Astrocyte of the cerebellum (primary cell): Measurements from ENCODE around the gene PARP15.

ENCODE experiments used
- DNase-seq: peaks from one replicate; pipeline ENCODE4 v3.0.0-alpha.2; 2011; ENCODE audit warnings: low read depth
- H3K4me3 ChIP-seq: 2 replicates; pipeline ENCODE4 v1.5.1; 2011; ENCODE audit warnings: mild to moderate bottlenecking, low read depth, low read length, moderate library complexity
- CTCF ChIP-seq: IDR thresholded peaks from 2 replicates; pipeline ENCODE4 v1.5.1; 2012; ENCODE audit warnings: low read length, low read depth, moderate library complexity, mild to moderate bottlenecking; ENCODE audit errors: missing control alignments
- in situ Hi-C: cut with HindIII; loops from 2 replicates; pipeline ENCODE4 v1.10.0; 2017; ENCODE audit warnings: low sequenced_read_pairs

Gene PARP15

DNA sequence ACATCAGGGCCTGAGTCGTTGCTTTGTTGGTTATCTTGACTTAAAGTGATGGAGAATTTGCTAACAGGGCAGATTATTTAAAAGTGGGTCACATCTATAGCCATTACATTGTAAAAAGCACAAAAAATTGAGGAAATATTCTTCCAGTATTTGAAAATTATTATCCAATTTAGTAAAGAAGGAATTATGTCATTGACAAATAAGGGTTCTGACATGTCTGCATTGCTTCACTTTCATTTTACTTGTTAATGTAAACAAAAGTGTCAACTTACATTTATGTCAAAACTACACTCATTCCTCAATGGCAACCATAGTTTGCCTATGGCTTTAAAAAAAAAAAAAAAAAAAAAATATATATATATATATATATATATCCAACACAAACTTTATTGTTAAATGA is 99.8 kb downstream of the PARP15 start:
- no peak for TF ChIP-seq CTCF
- DNase-seq = no peak
- in situ Hi-C loops = no loop called here
- H3K4me3 ChIP-seq = no peak overlapping the region

GRCh38 chr3:122678506-122678905 is 101.1 kb downstream of the PARP15 start:
- no peak for DNase-seq
- in situ Hi-C loops = no loop called here
- no peak for TF ChIP-seq CTCF
- no peak overlapping the region for H3K4me3 ChIP-seq

DNA sequence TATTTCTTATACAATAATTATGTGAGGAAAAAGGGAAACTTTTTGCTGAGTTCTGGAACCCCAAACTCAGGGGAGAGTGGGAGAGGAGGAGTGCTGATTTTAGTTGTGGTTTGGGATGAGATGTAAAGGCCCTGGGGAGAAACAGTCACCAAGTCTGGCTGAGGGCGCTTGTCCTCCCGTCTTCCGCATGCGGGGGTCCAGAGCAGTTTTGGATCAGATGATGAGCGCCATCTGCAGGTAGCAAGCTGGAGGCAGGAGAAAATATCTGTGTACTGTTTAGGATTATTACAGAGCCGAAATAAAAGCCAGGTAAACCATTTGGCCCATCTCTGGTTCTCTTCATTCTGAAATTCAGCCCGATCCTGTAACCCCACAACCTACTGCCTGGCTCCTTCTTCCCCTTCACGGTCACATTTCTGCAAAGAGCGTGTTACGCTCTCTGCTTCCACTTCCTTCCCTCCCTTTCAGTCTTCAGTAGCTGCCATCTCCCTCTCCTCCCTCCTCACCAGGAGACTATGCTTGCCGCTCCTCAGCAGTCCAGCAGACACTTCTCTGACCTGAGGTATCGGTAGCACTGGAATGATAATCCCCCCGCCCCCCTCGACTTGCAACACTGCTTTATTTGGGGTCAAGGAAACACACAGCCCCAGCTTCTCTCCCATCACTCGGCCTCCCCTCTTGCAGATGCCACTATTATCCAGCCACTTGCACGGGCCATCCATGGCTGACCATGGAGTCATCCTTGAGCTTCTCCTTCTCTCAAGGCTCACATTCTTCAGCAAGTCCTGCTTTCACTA is 101.8 kb downstream of the PARP15 start:
- H3K4me3 ChIP-seq = no peak overlapping the region
- TF ChIP-seq CTCF = peak; percentile 76
- DNase-seq = peak; percentile 58
- in situ Hi-C loops = no loop called here

DNA sequence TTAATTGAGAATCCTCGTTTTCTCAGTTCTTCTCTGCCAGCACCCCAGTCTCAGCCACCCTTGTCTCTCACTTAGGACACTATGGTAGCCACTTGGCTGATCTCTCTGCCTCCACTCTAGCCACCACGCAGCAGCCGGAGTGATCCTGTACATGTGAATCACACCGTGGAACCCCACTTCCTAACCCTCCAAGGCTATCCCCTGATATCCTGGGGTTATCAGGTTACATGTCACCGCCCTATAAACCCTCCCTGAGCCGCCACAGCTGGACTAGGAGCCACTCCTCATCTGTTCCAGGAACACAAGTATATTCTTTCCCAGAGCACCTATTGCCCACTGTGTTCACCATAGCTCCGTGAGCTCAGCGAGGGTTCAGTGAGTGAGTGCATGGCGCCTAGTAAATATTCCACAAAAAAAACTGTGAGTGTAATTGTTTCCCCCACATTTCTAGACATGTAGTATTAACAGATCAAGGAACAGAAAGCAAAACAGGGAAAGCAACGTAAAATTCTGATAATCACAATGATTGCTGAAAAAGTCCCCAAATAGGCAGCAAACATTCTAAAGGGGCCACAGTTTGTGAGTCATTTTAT is 102.5 kb downstream of the PARP15 start:
- DNase-seq = no peak
- no peak for TF ChIP-seq CTCF
- peak overlapping the region; percentile 79 for H3K4me3 ChIP-seq
- in situ Hi-C loops = no loop called here

DNA sequence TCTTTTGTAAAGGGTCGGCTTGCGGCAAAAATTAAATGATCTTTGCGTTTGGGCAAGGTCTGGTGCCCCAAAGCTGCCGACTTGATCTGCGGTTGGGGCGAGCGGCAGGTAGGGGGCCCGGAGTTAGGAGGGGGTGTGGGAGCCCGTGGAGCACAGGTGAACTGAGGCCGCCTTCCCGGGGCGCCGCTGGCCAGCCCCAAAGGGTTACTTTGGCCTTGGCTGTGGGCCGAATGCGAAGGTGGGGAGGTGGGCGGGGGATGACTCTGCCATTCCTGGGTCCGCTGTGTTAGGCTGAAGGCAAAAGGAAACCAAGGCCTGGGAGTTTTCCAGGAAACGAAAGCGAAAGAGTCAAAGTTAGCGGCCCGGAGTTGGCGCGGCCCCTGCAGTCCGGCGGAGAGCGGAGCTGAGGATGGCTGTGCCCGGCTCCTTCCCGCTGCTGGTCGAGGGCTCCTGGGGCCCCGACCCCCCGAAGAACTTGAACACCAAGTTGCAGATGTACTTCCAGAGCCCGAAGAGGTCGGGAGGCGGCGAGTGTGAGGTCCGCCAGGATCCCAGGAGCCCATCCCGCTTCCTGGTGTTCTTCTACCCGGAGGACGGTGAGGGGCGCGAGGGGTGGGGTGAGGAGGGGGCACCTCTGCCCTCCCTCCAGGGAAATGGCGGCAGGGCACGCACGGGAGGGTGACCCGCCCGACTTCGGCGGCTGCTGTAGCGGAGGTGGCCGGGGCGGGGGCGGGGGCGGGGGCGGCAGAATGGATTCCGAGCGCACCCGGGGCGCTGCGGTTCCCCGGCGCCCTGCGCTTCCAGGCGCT is 103.2 kb downstream of the PARP15 start, which contains the start of gene PARP14:
PARP14 (plus strand) TSS at position 365 of the 809 bp plus-strand sequence; CDS start at position 410, 45 bp downstream.
- TF ChIP-seq CTCF = no peak
- DNase-seq = peak; percentile 57
- in situ Hi-C loops = no loop called here

DNA sequence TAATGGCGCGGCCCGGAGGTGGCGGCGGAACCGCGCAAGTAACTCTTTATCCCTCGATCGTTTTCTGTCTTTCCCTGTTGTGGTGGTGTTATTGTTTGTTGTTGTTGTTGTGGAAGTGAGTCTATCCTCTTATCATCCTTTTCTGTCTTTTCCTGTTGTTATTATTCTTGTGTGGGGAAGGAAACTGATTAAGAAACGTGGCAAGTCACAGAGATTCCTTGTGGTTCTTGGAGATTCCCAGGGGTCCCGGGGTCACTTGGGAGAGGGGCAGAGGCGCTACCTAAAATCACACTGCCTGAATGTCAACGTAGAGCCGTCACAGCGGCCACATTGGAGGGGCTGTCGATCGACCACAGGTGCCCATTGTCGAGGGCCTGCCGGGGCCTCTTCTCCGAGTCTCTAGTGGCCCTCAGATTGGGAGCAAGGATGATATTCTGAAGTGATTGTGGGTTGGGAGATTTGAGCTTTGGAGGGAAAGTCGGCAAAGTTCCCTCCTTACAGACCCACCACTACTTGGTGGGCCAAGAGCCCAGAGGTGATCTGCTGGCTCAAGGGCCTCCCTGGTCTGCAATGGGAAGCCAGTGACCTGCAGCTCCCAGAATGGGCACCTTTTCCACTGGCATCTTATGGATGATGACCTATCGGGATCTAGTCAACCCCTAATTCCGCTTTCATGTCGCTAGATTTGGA is 104.0 kb downstream of the PARP15 start:
- H3K4me3 ChIP-seq = peak overlapping the region; percentile 79
- no peak for TF ChIP-seq CTCF
- in situ Hi-C loops = no loop called here
- DNase-seq = no peak

More for the DNA sequence above, 103.2 kb downstream of the PARP15 start, which contains the start of gene PARP14:
- peak within 1 kb of the TSS; percentile 79 for H3K4me3 ChIP-seq
